Measurements from ENCODE around the gene CNTNAP2. TPM values are rescaled to one million over a fixed set of nuclear protein-coding genes. Genes with fewer than 3 reads are reported as not detected.

CNTNAP2 gene
- total RNA-seq, 1 experiment from 2014 or later: 64.5 TPM

GRCh38 chr7:148035950-148036349, 1919.3 kb downstream of the CNTNAP2 start:
- no peak overlapping the region for H3K27ac ChIP-seq (ENCODE audit: insufficient read length, low read depth, low read length)
- no peaks in the 10 kb centered on the region for H4K20me1 ChIP-seq (ENCODE audit: control insufficient read depth, insufficient read depth, insufficient read length)
- Mint-ChIP-seq H3K27me3 (ENCODE audit: low read depth) (peaks cover 64% of the 10 kb centered on the region), H3K4me1 (peaks cover 0 to 9% of the 10 kb centered on the region in 2 experiments; a peak in 3 of 4 replicates), H3K4me3 (no peak overlapping the region), H3K9me3 (no peaks in the 10 kb centered on the region), H3K36me3 (ENCODE audit: insufficient read depth in 1 of 3, low read depth in 3 of 3) (no peaks in the 10 kb centered on the region), H3K27ac (no peak overlapping the region)
- H3K9me3 ChIP-seq (ENCODE audit: control insufficient read depth, low read depth, low read length): no peaks in the 10 kb centered on the region
- no peak overlapping the region for H3K4me2 ChIP-seq (ENCODE audit: insufficient read depth, insufficient read length, low read length)
- no peaks in the 10 kb centered on the region for H3K79me2 ChIP-seq (ENCODE audit: insufficient read depth, low read length)
- H4K91ac ChIP-seq (ENCODE audit: insufficient read length, low read depth, low read length): no peak overlapping the region
- H2AK5ac ChIP-seq (ENCODE audit: insufficient read length, low read length): no peak overlapping the region
- no peak overlapping the region for H3T11ph ChIP-seq (ENCODE audit: low read length)
- no peak overlapping the region for H2BK15ac ChIP-seq (ENCODE audit: low read depth, low read length)
- H3K4me1 ChIP-seq (ENCODE audit: insufficient read depth, low read length): no peaks in the 10 kb centered on the region
- H2BK12ac ChIP-seq (ENCODE audit: insufficient read length, low read depth, low read length): no peak overlapping the region
- H3K23me2 ChIP-seq (ENCODE audit: insufficient read length, low read depth, low read length, poor library complexity, severe bottlenecking): no peaks in the 10 kb centered on the region
- no peak overlapping the region for H2BK120ac ChIP-seq (ENCODE audit: low read depth, low read length, poor library complexity, severe bottlenecking)
- no peak overlapping the region for H3K23ac ChIP-seq (ENCODE audit: insufficient read length, low read depth, low read length)
- WGBS (ENCODE audit: extremely low coverage, insufficient read length, low lambda C conversion rate): no CpG with 5 or more reads among the region's 1 CpG
- H3K18ac ChIP-seq (ENCODE audit: insufficient read length, low read depth, low read length): no peak overlapping the region
- H3K79me1 ChIP-seq (ENCODE audit: insufficient read depth, low read depth, low read length, poor library complexity, severe bottlenecking): no peaks in the 10 kb centered on the region
- no peak overlapping the region for H4K5ac ChIP-seq (ENCODE audit: insufficient read length, low read depth, low read length)
- no peak overlapping the region for H3K14ac ChIP-seq (ENCODE audit: insufficient read depth, low read length)
- H3K4ac ChIP-seq (ENCODE audit: low read depth, low read length): no peak overlapping the region
- no peak overlapping the region for H4K8ac ChIP-seq (replicated peaks; ENCODE audit: insufficient read length, low read depth, low read length)
- no peak overlapping the region for H2AFZ ChIP-seq (ENCODE audit: low read length)
- no peak overlapping the region for H2BK20ac ChIP-seq (ENCODE audit: low read depth, low read length, poor library complexity, severe bottlenecking)
- H3K9ac ChIP-seq (ENCODE audit: extremely low read depth, insufficient read length, low read length): no peak overlapping the region
- H2BK5ac ChIP-seq (ENCODE audit: insufficient read length, low read length): no peak overlapping the region
- TF ChIP-seq CTCF (conservative IDR thresholded peaks at IDR 0.05): no peak
- H3K27me3 ChIP-seq (ENCODE audit: insufficient read depth, low read length): peaks cover 16% of the 10 kb centered on the region
- DNase-seq: no peak
- H3K56ac ChIP-seq (ENCODE audit: insufficient read length, low read depth, low read length): no peak overlapping the region
